ENCODE data around the gene TAGLN3.

TAGLN3 gene

DNA sequence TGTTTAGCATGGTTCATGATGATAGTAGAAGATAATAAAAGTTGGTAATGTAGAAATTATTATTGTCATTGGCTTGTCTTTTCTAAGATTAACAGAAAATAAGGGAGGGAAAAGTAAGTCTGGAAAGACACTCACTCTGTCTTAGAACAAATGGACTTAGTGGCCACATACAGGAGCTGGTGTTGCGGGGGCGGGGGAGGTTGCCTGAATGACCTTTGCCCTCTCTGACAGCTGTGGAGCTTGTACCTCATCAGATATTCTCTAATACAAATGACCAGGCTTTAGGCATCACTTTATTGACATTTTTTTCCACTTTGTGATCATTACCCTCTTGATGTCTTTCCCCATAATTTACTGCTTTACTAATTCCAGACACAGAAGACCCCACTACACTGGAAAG is 5.9 kb downstream of the TAGLN3 start:
- H4K91ac ChIP-seq (ENCODE audit: low read depth, low read length, poor library complexity): no peak overlapping the region
- peaks cover 0 to 3% of the 10 kb centered on the region in 2 donors for H3K9me3 ChIP-seq (replicated peaks in 1 of 2; ENCODE audit: control insufficient read depth in 2 of 2, insufficient read depth in 1 of 2, low read depth in 1 of 2, low read length in 2 of 2)
- no peak overlapping the region for H3K4me3 ChIP-seq (ENCODE audit: low read length in 2 of 2)
- no peak overlapping the region for H2AFZ ChIP-seq (ENCODE audit: low read length)
- H2BK5ac ChIP-seq (ENCODE audit: low read length): no peak overlapping the region
- H3K27me3 ChIP-seq (ENCODE audit: control insufficient read depth in 3 of 3, insufficient read depth in 3 of 3, low read depth in 1 of 3, low read length in 3 of 3): no peaks in the 10 kb centered on the region
- H4K8ac ChIP-seq (ENCODE audit: low read depth, low read length): no peak overlapping the region
- peaks cover 8% of the 10 kb centered on the region for H3K79me1 ChIP-seq (ENCODE audit: low read depth, low read length)
- H2BK12ac ChIP-seq (ENCODE audit: low read length): no peak overlapping the region
- H3K23ac ChIP-seq (ENCODE audit: low read depth, low read length, poor library complexity): no peak overlapping the region
- H3K18ac ChIP-seq (ENCODE audit: low read length): no peak overlapping the region
- DNase-seq (ENCODE audit: low spot score): no peak
- no CpG with 5 or more reads among the region's 2 CpGs for WGBS, 2 donors (ENCODE audit: extremely low coverage in 2 of 2, insufficient read length in 2 of 2, insufficient replicate concordance in 1 of 2)
- peaks cover 29 to 97% of the 10 kb centered on the region in 2 donors for H3K36me3 ChIP-seq (replicated peaks in 1 of 2; ENCODE audit: control insufficient read depth in 2 of 2, insufficient read depth in 2 of 2, low read length in 2 of 2)
- H3K4ac ChIP-seq (ENCODE audit: low read length): no peak overlapping the region
- H2BK15ac ChIP-seq (ENCODE audit: low read length): no peak overlapping the region
- peaks cover 32 to 47% of the 10 kb centered on the region in 2 donors for H3K4me1 ChIP-seq (ENCODE audit: control insufficient read depth in 2 of 2, insufficient read depth in 1 of 2, low read depth in 1 of 2, low read length in 2 of 2)
- no peak overlapping the region for H3K27ac ChIP-seq (replicated peaks; ENCODE audit: low read length)
- H2BK120ac ChIP-seq (ENCODE audit: low read depth, low read length): no peak overlapping the region
- H2AK5ac ChIP-seq (ENCODE audit: low read depth, low read length): no peak overlapping the region
- H3K14ac ChIP-seq (ENCODE audit: low read length): no peak overlapping the region
- H3K9ac ChIP-seq (ENCODE audit: low read depth, low read length, poor library complexity): no peak overlapping the region
- H3K4me2 ChIP-seq (ENCODE audit: insufficient read depth, low read length, poor library complexity, severe bottlenecking): no peak overlapping the region

DNA sequence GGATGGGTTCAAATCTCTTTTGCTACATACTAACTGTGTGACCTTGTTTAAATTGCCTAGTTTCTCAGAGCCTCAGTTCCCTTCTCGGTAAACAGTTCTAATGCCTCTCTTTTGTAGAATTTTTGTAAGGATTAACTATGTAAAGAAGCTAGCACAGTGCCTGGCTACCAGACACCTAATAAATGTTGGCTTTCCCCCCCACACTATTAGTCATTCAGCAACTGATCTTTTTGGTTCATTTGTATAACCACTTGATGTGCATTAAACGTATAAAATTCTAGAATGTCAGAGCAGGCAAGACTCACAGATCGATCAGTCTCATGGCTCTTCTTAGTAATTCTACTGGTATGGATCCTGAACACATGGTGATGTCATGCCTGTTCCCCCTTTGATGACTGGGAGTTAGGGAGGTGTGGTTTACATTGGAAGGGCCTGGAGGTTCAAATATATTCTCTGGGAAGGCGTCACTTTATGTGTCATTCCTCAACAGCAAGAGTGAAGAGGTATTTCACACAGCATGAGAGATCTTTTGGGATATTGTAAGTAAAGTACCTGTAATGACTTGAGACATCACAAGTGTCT is 6.5 kb downstream of the TAGLN3 start:
- peaks cover 32 to 47% of the 10 kb centered on the region in 2 donors for H3K4me1 ChIP-seq (ENCODE audit: control insufficient read depth in 2 of 2, insufficient read depth in 1 of 2, low read depth in 1 of 2, low read length in 2 of 2)
- H3K27ac ChIP-seq (replicated peaks; ENCODE audit: low read length): no peak overlapping the region
- no peak overlapping the region for H2BK5ac ChIP-seq (ENCODE audit: low read length)
- no peak overlapping the region for H2AK5ac ChIP-seq (ENCODE audit: low read depth, low read length)
- H3K79me1 ChIP-seq (ENCODE audit: low read depth, low read length): peaks cover 8% of the 10 kb centered on the region
- no peak overlapping the region for H2BK120ac ChIP-seq (ENCODE audit: low read depth, low read length)
- no peak overlapping the region for H4K8ac ChIP-seq (ENCODE audit: low read depth, low read length)
- no peak overlapping the region for H2BK12ac ChIP-seq (ENCODE audit: low read length)
- H3K9ac ChIP-seq (ENCODE audit: low read depth, low read length, poor library complexity): no peak overlapping the region
- no peak overlapping the region for H2BK15ac ChIP-seq (ENCODE audit: low read length)
- no peak overlapping the region for H4K91ac ChIP-seq (ENCODE audit: low read depth, low read length, poor library complexity)
- H2AFZ ChIP-seq (ENCODE audit: low read length): no peak overlapping the region
- H3K18ac ChIP-seq (ENCODE audit: low read length): no peak overlapping the region
- no peak overlapping the region for H3K4me2 ChIP-seq (ENCODE audit: insufficient read depth, low read length, poor library complexity, severe bottlenecking)
- no CpG with 5 or more reads among the region's 4 CpGs for WGBS, 2 donors (ENCODE audit: extremely low coverage in 2 of 2, insufficient read length in 2 of 2, insufficient replicate concordance in 1 of 2)
- no peak overlapping the region for H3K4me3 ChIP-seq (ENCODE audit: low read length in 2 of 2)
- DNase-seq (ENCODE audit: low spot score): no peak
- peaks cover 29 to 98% of the 10 kb centered on the region in 2 donors for H3K36me3 ChIP-seq (replicated peaks in 1 of 2; ENCODE audit: control insufficient read depth in 2 of 2, insufficient read depth in 2 of 2, low read length in 2 of 2)
- no peak overlapping the region for H3K14ac ChIP-seq (ENCODE audit: low read length)
- no peak overlapping the region for H3K23ac ChIP-seq (ENCODE audit: low read depth, low read length, poor library complexity)
- peaks cover 0 to 3% of the 10 kb centered on the region in 2 donors for H3K9me3 ChIP-seq (replicated peaks in 1 of 2; ENCODE audit: control insufficient read depth in 2 of 2, insufficient read depth in 1 of 2, low read depth in 1 of 2, low read length in 2 of 2)
- no peaks in the 10 kb centered on the region for H3K27me3 ChIP-seq (ENCODE audit: control insufficient read depth in 3 of 3, insufficient read depth in 3 of 3, low read depth in 1 of 3, low read length in 3 of 3)
- no peak overlapping the region for H3K4ac ChIP-seq (ENCODE audit: low read length)

DNA sequence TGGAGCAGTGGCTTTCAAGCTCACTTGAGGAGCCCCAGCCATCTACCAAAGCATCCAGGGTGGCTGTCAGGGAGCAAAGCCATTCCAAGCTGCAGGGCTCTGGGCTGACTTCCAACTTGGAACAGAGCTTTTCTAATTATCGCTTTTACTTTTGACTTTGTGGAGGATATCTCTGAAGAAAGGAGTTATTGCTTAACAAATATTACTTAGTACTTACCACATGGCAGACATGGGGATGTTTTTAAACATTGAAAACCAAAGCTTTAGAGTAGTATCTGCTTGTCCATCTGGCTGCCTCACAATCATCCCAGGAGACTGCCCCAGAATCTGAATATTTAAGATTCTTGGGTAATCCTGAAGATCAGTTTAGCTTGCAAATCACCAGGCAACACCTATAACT is 8.9 kb downstream of the TAGLN3 start:
- H4K8ac ChIP-seq (ENCODE audit: low read depth, low read length): no peak overlapping the region
- H3K23ac ChIP-seq (ENCODE audit: low read depth, low read length, poor library complexity): no peak overlapping the region
- H3K4me1 ChIP-seq (ENCODE audit: control insufficient read depth in 2 of 2, insufficient read depth in 1 of 2, low read depth in 1 of 2, low read length in 2 of 2): peaks cover 16 to 28% of the 10 kb centered on the region in 2 donors
- H4K91ac ChIP-seq (ENCODE audit: low read depth, low read length, poor library complexity): no peak overlapping the region
- no peak overlapping the region for H3K4me3 ChIP-seq (ENCODE audit: low read length in 2 of 2)
- H3K4ac ChIP-seq (ENCODE audit: low read length): no peak overlapping the region
- WGBS, 2 donors (ENCODE audit: extremely low coverage in 2 of 2, insufficient read length in 2 of 2, insufficient replicate concordance in 1 of 2): no CpG with 5 or more reads among the region's 1 CpG
- no peak overlapping the region for H2BK15ac ChIP-seq (ENCODE audit: low read length)
- no peak for DNase-seq (ENCODE audit: low spot score)
- H3K9me3 ChIP-seq (replicated peaks in 1 of 2; ENCODE audit: control insufficient read depth in 2 of 2, insufficient read depth in 1 of 2, low read depth in 1 of 2, low read length in 2 of 2): peaks cover 0 to 3% of the 10 kb centered on the region in 2 donors
- H3K36me3 ChIP-seq (replicated peaks in 1 of 2; ENCODE audit: control insufficient read depth in 2 of 2, insufficient read depth in 2 of 2, low read length in 2 of 2): peaks cover 36 to 97% of the 10 kb centered on the region in 2 donors
- no peak overlapping the region for H3K4me2 ChIP-seq (ENCODE audit: insufficient read depth, low read length, poor library complexity, severe bottlenecking)
- H2BK12ac ChIP-seq (ENCODE audit: low read length): no peak overlapping the region
- no peak overlapping the region for H3K27ac ChIP-seq (replicated peaks; ENCODE audit: low read length)
- H3K14ac ChIP-seq (ENCODE audit: low read length): no peak overlapping the region
- H3K79me1 ChIP-seq (ENCODE audit: low read depth, low read length): peaks cover 5% of the 10 kb centered on the region
- no peak overlapping the region for H2AK5ac ChIP-seq (ENCODE audit: low read depth, low read length)
- H2AFZ ChIP-seq (ENCODE audit: low read length): no peak overlapping the region
- H3K18ac ChIP-seq (ENCODE audit: low read length): no peak overlapping the region
- H2BK5ac ChIP-seq (ENCODE audit: low read length): no peak overlapping the region
- H2BK120ac ChIP-seq (ENCODE audit: low read depth, low read length): no peak overlapping the region
- no peak overlapping the region for H3K9ac ChIP-seq (ENCODE audit: low read depth, low read length, poor library complexity)
- H3K27me3 ChIP-seq (ENCODE audit: control insufficient read depth in 3 of 3, insufficient read depth in 3 of 3, low read depth in 1 of 3, low read length in 3 of 3): no peaks in the 10 kb centered on the region

DNA sequence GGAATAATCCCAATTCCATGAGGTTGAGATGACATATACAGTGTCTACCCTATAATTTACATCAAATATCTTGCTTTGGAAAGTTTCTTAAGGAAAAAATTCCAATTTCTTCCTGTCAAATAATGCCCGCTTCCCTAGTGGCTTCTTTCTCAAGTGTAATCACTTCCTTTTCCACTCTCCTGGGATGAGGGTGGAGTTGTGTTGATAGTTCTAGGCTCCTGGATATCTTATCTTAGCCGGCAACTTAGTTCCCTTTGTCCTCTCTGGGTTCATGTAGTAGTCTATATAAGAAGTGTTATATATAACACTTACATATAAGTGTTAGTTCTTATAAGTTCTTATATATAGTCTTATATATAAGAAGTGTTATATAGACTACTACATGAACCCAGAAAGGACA is 10.9 kb downstream of the TAGLN3 start:
- no peaks in the 10 kb centered on the region for H3K27me3 ChIP-seq (ENCODE audit: control insufficient read depth in 3 of 3, insufficient read depth in 3 of 3, low read depth in 1 of 3, low read length in 3 of 3)
- H3K18ac ChIP-seq (ENCODE audit: low read length): no peak overlapping the region
- no peak overlapping the region for H4K8ac ChIP-seq (ENCODE audit: low read depth, low read length)
- no peak overlapping the region for H3K27ac ChIP-seq (replicated peaks; ENCODE audit: low read length)
- H2BK15ac ChIP-seq (ENCODE audit: low read length): no peak overlapping the region
- H3K9ac ChIP-seq (ENCODE audit: low read depth, low read length, poor library complexity): no peak overlapping the region
- H2AK5ac ChIP-seq (ENCODE audit: low read depth, low read length): no peak overlapping the region
- H3K4me2 ChIP-seq (ENCODE audit: insufficient read depth, low read length, poor library complexity, severe bottlenecking): no peak overlapping the region
- no peak overlapping the region for H2BK12ac ChIP-seq (ENCODE audit: low read length)
- no peak overlapping the region for H3K14ac ChIP-seq (ENCODE audit: low read length)
- H3K36me3 ChIP-seq (replicated peaks in 1 of 2; ENCODE audit: control insufficient read depth in 2 of 2, insufficient read depth in 2 of 2, low read length in 2 of 2): peaks cover 37 to 97% of the 10 kb centered on the region in 2 donors
- peaks cover 4 to 8% of the 10 kb centered on the region in 2 donors for H3K4me1 ChIP-seq (ENCODE audit: control insufficient read depth in 2 of 2, insufficient read depth in 1 of 2, low read depth in 1 of 2, low read length in 2 of 2)
- no peak overlapping the region for H3K4ac ChIP-seq (ENCODE audit: low read length)
- no peak overlapping the region for H3K23ac ChIP-seq (ENCODE audit: low read depth, low read length, poor library complexity)
- H3K4me3 ChIP-seq (ENCODE audit: low read length in 2 of 2): no peak overlapping the region
- H2BK5ac ChIP-seq (ENCODE audit: low read length): no peak overlapping the region
- H3K79me1 ChIP-seq (ENCODE audit: low read depth, low read length): peaks cover 3% of the 10 kb centered on the region
- H2BK120ac ChIP-seq (ENCODE audit: low read depth, low read length): no peak overlapping the region
- no CpG with 5 or more reads among the region's 2 CpGs for WGBS, 2 donors (ENCODE audit: extremely low coverage in 2 of 2, insufficient read length in 2 of 2, insufficient replicate concordance in 1 of 2)
- no peak overlapping the region for H4K91ac ChIP-seq (ENCODE audit: low read depth, low read length, poor library complexity)
- H2AFZ ChIP-seq (ENCODE audit: low read length): no peak overlapping the region
- DNase-seq (ENCODE audit: low spot score): no peak
- peaks cover 0 to 3% of the 10 kb centered on the region in 2 donors for H3K9me3 ChIP-seq (replicated peaks in 1 of 2; ENCODE audit: control insufficient read depth in 2 of 2, insufficient read depth in 1 of 2, low read depth in 1 of 2, low read length in 2 of 2)
